ENCODE results near the gene SYT9.

SYT9 gene

GRCh38 chr11:7439746-7440320 lies 188.1 kb downstream of the SYT9 start:
- DNase-seq (ENCODE audit: extremely low read depth, low read depth), result no peak
- no peak for TF ChIP-seq CTCF (IDR thresholded peaks at IDR 0.05; ENCODE audit: low read depth, low read length, missing control alignments)
- H3K4me3 ChIP-seq (replicated peaks; ENCODE audit: low read depth, low read length), result no peak overlapping the region

GRCh38 chr11:7442588-7443215 lies 191.0 kb downstream of the SYT9 start:
- peak; percentile 19 for DNase-seq (ENCODE audit: extremely low read depth, low read depth)
- TF ChIP-seq CTCF (IDR thresholded peaks at IDR 0.05; ENCODE audit: low read depth, low read length, missing control alignments), result peak; percentile 86
- H3K4me3 ChIP-seq (replicated peaks; ENCODE audit: low read depth, low read length), result no peak overlapping the region

DNA sequence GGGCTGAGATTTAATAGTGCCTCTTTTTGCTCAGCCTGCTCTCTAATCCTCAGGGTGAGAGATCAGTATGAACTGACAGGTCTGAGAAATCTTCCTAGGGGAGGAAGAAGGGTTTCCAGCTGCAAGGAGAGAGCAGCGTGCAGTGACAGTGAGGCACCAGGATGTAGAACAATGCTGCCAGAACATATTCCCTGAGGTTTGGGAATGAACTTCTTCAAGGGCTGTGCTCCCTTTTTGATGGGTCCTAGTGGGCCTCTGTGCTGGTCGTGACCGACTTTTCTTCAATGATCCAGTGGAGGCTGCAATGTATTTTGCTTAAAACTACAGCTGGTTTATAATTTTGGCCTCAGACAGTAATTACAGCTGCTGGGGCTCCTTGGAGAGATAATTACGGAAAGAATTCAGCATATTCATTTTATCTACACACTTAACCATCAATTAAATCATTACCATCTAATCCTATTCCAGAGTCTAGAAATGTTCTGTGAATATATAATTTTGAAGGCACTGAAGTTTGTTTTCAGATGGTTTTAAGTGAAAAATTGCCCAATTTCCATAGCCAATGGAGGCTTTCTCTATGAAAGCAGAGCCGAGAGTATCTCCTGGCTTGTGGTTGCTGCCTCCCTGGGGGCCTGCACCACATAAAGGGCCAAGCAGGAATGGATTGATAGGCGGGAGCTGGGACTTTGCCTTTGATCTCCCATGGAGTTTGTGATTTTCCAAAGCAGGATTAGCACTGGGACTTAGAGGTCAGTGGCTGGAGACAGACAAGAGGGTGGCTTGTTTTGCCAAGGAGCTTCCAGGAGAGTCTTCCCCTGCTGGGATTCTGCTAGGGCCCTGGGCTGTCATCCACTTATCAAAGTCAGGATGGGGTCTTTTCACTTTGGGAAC lies 192.6 kb downstream of the SYT9 start:
- no peak for DNase-seq (ENCODE audit: extremely low read depth, low read depth)
- no peak overlapping the region for H3K4me3 ChIP-seq (replicated peaks; ENCODE audit: low read depth, low read length)
- no peak for TF ChIP-seq CTCF (IDR thresholded peaks at IDR 0.05; ENCODE audit: low read depth, low read length, missing control alignments)

DNA sequence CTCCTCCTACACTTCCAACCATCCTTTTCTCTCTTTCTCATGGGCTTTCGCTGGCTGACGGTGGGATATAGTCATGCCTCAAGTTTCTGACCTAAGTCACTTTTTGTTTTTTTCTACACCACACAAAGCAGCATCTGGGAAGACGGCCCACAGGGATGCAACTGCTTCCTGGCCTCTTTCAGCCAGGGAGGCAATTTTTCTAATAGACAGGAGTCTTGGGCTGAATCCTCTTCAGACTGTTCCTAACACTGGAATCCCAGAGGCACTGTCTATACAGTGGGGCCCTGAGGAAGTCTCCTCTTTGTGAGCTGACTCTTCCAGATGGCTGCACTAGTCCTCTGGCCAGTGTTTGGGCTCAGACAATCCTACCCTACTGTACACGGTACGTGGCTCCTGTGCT lies 193.9 kb downstream of the SYT9 start:
- H3K4me3 ChIP-seq (replicated peaks; ENCODE audit: low read depth, low read length), result no peak overlapping the region
- no peak for DNase-seq (ENCODE audit: extremely low read depth, low read depth)
- TF ChIP-seq CTCF (IDR thresholded peaks at IDR 0.05; ENCODE audit: low read depth, low read length, missing control alignments), result no peak

GRCh38 chr11:7448201-7448600 lies 196.5 kb downstream of the SYT9 start:
- no peak for TF ChIP-seq CTCF (IDR thresholded peaks at IDR 0.05; ENCODE audit: low read depth, low read length, missing control alignments)
- H3K4me3 ChIP-seq (replicated peaks; ENCODE audit: low read depth, low read length), result no peak overlapping the region
- DNase-seq (ENCODE audit: extremely low read depth, low read depth), result no peak

- no peak overlapping the region for H3K4me3 ChIP-seq (replicated peaks; ENCODE audit: low read depth, low read length)
- no peak for DNase-seq (ENCODE audit: extremely low read depth, low read depth)
- no peak for TF ChIP-seq CTCF (IDR thresholded peaks at IDR 0.05; ENCODE audit: low read depth, low read length, missing control alignments)
Observed at GRCh38 chr11:7449211-7449840, 197.6 kb downstream of the SYT9 start.
